Choroid plexus epithelial cell (primary cell): ENCODE measurements around the gene CDK5RAP2.

Source experiments
- DNase-seq: peaks from one replicate; pipeline ENCODE4 v3.0.0-alpha.2; 2010; ENCODE audit warnings: low read depth
- H3K4me3 ChIP-seq: 2 replicates; pipeline ENCODE4 v1.5.1; 2011; ENCODE audit warnings: low read depth, mild to moderate bottlenecking, control low read depth, low read length, moderate library complexity
- TF ChIP-seq, protein P1 (sequence below): conservative IDR thresholded peaks from 2 replicates; pipeline ENCODE4 v1.5.1; 2011; ENCODE audit warnings: low read depth, mild to moderate bottlenecking, control low read depth, inconsistent platforms, low read length, moderate library complexity

CDK5RAP2 gene

DNA sequence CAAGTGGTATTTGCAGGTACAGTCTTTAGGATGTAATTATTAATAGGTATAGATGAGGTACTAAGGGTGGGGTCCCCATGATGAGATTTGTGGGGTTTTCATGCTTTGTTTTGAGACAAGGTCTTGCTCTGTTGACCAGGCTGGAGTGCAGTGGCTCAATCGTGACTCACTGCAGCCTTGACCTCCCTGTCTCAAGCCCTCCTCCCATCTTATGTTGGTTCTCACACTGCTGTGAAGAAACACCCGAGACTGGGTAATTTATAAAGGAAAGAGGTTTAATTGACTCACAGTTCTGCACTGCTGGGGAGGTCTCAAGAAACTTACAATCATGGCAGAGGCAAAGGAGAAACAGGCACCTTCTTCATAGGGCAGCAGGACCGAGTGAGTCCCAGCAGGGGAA is 217.5 kb downstream of the CDK5RAP2 start:
- peak; percentile 73 for DNase-seq

DNA sequence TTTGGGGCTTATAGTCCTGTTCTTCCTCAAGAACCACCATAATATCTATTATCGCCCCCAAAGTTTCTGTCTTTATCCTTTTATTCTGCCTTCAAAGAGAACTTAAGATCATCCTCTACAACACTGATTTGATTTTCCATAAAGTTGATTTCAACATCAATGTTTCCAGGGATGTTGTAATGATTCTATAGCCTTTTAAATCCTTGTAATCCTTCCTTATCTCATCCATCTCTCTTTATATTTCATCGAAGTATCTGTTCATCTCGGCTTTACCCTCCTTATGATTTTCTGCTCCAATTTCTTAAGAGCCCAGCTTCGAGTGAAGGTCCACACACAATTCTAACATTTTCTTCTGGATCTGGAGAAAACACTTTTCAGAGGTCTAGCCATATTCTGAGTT is 218.4 kb downstream of the CDK5RAP2 start:
- DNase-seq, result no peak
- TF ChIP-seq, protein P1, sequence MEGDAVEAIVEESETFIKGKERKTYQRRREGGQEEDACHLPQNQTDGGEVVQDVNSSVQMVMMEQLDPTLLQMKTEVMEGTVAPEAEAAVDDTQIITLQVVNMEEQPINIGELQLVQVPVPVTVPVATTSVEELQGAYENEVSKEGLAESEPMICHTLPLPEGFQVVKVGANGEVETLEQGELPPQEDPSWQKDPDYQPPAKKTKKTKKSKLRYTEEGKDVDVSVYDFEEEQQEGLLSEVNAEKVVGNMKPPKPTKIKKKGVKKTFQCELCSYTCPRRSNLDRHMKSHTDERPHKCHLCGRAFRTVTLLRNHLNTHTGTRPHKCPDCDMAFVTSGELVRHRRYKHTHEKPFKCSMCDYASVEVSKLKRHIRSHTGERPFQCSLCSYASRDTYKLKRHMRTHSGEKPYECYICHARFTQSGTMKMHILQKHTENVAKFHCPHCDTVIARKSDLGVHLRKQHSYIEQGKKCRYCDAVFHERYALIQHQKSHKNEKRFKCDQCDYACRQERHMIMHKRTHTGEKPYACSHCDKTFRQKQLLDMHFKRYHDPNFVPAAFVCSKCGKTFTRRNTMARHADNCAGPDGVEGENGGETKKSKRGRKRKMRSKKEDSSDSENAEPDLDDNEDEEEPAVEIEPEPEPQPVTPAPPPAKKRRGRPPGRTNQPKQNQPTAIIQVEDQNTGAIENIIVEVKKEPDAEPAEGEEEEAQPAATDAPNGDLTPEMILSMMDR, result no peak

More for the DNA sequence above, 217.5 kb downstream of the CDK5RAP2 start:
- H3K4me3 ChIP-seq, result no peak overlapping the region
- TF ChIP-seq, protein P1, result no peak

DNA sequence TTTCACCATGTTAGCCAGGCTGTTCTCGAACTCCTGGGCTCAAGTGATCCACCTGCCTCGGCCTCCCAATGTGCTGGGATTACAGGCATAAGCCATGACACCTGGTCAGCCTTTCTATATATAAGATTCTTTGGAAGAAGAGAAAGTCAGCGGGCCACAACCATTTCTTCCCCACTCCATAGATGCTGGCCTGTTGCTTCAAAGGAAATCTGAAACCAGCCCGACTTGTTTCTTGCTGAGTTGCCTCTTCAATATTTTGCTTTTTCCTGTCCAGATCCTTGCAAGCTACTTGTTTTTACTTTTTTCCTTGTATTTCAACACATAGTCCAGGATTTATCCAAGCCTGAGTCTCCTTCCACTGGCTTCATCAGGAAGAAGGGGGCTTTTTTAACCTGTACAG is 219.5 kb downstream of the CDK5RAP2 start:
- TF ChIP-seq, protein P1, result no peak
- DNase-seq, result peak; percentile 24
- no peak overlapping the region for H3K4me3 ChIP-seq

More for the DNA sequence above, 218.4 kb downstream of the CDK5RAP2 start:
- H3K4me3 ChIP-seq, result no peak overlapping the region

DNA sequence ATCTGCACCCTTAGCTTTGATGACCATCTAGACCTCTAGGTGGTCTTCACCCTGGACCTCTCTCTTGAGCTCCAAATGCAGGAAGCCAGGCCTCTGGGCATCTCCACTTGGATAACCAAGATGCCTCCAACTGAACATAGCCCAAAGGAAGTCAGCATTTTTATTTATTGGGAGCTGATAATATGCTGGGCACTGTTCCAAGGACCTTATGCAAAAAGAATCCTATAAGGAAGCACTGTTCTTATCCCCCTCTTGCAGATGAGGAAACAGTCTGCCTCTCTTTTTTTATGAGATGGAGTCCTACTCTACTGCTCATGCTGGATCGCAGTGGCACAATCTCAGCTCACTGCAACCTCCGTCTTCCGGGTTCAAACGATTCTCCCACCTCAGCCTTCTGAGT is 219.9 kb downstream of the CDK5RAP2 start:
- no peak overlapping the region for H3K4me3 ChIP-seq
- peak; percentile 34 for DNase-seq
- TF ChIP-seq, protein P1, result no peak

DNA sequence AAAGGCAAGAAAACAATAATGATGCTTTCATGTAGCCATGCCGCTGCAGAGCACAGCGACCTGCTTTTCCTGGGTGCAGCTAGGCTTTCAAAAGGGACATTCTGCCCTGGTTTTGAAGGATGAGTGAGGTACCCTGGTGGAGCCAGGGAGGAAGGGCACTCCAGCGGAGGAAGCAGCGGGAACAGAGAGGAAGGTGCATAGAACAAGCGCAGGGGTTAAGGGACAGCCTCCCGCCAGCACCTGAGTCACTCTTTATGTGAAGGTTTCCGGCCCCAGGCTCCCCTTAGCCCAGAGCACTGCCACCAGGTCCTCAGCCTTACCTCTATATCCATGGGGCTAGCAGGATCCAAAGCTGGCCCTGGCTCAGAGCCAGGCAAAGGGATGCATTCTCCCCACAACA is 221.1 kb downstream of the CDK5RAP2 start:
- TF ChIP-seq, protein P1, result no peak
- DNase-seq, result no peak

DNA sequence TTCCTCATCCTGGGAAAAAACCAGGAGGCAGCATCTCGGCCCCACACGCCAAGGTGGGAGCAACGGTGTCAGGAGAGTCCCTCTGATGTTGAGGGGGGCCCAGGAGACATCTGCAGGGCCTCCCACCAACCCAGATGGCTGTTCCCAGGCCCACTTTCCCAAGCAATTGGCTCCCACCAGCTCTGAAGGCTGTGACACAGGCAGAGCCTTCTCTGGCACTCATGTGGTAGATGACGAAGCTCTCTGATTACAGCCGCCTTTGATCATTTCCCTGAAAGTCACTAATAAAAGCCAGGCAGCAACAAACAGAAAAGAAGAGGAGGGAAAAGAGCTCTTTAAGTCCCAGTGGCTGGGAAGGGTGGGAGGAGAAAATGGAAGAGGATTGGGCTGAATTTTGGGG is 226.5 kb downstream of the CDK5RAP2 start:
- TF ChIP-seq, protein P1, result no peak
- H3K4me3 ChIP-seq, result no peak overlapping the region
- peak; percentile 55 for DNase-seq

More for the DNA sequence above, 221.1 kb downstream of the CDK5RAP2 start:
- no peak overlapping the region for H3K4me3 ChIP-seq

DNA sequence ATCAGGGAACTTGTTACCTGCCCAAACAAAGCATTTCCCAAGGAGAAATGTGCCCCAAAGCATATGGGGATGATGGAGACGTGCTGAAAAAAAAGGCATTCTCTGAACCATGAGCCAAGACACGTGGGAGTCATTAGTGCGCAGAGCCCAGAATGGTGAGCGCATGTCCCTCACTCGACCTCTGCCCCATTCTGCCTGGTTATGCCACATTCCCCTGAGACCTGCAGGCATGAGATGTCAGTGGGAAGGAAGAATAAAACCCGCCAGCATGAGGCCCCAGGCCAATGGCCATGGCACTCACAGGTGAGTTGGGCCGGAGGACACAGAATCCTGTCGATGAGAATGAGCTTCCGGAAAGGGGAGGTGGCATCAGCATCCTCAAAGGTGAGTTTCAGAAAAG is 228.9 kb downstream of the CDK5RAP2 start:
- TF ChIP-seq, protein P1, result no peak
- DNase-seq, result no peak
- H3K4me3 ChIP-seq, result no peak overlapping the region
